ENCODE measurements around the gene ADARB1. TPM values are rescaled to one million over a fixed set of nuclear protein-coding genes. Genes with fewer than 3 reads are reported as not detected.
A peak's percentile ranks its signal among the peaks of the same experiment; 100 is the strongest.

Gene ADARB1
- total and polyA plus RNA-seq, 2 of the 4 experiments (the other 2 are of a cell fraction) = 39.8 to 47.3 TPM

DNA sequence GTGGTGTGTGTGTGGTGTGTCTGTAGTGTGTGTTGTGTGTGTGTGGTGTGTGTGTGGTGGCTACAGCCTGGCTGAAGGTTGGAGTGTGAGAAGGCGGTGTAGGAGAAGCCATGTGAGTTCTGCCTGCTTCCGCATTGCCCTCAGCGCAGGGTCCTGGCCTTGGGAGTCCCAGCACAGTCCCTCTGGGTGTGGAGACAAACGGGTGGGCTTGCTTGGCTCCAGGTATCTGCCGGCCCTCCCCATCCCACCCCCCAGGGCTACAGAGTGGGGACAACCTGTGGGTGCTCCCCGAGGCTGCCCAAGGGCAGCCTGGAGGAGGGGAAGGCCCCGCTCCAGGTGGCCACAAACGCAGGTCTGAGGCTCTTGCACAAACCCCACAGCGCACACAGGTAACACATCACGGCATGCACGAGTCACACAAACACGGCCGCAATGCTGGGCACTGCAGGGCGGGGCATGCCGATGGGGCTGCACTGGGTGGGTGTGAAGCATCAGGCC lies 31.7 kb upstream of the ADARB1 start:
- intact Hi-C loops (cut with micrococcal nuclease) (no loop called here), in situ Hi-C loops (cut with MboI; ENCODE audit: low sequenced_read_pairs) (no loop called here), dilution Hi-C loops (cut with HindIII; ENCODE audit: low sequenced_read_pairs, unreplicated experiment) (no loop called here)
- H4K8ac ChIP-seq (ENCODE audit: low read depth in 2 of 2, low read length in 2 of 2) = peak overlapping the region; percentile 97 to 98
- TF ChIP-seq BHLHE40 (IDR thresholded peaks at IDR 0.05; ENCODE audit: low read depth, low read length) (no peak), CHD1 (IDR thresholded peaks at IDR 0.05; ENCODE audit: low read depth, low read length) (no peak), SMC3 (IDR thresholded peaks at IDR 0.05; ENCODE audit: low read depth, low read length) (no peak), MXI1 (IDR thresholded peaks at IDR 0.05; ENCODE audit: borderline replicate concordance, low read depth, low read length) (no peak), MAZ (IDR thresholded peaks at IDR 0.05; ENCODE audit: borderline replicate concordance, low read depth, low read length) (no peak), MAFK (IDR thresholded peaks at IDR 0.05; ENCODE audit: low read depth, low read length) (no peak), CEBPB (IDR thresholded peaks at IDR 0.05; ENCODE audit: low read depth, low read length) (no peak), RAD21 (IDR thresholded peaks at IDR 0.05; ENCODE audit: low read length) (no peak), RFX5 (IDR thresholded peaks at IDR 0.05; ENCODE audit: low read depth, low read length) (no peak), NFE2L2 (IDR thresholded peaks at IDR 0.05; ENCODE audit: low read depth, low read length) (no peak), RCOR1 (IDR thresholded peaks at IDR 0.05; ENCODE audit: insufficient replicate concordance, low read length) (no peak), FOS (IDR thresholded peaks at IDR 0.05; ENCODE audit: low read depth, low read length) (no peak)
- TF ChIP-seq, protein P1, sequence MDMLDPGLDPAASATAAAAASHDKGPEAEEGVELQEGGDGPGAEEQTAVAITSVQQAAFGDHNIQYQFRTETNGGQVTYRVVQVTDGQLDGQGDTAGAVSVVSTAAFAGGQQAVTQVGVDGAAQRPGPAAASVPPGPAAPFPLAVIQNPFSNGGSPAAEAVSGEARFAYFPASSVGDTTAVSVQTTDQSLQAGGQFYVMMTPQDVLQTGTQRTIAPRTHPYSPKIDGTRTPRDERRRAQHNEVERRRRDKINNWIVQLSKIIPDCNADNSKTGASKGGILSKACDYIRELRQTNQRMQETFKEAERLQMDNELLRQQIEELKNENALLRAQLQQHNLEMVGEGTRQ (IDR thresholded peaks at IDR 0.05; ENCODE audit: low read depth, low read length) = no peak
- TF ChIP-seq, protein P2, sequence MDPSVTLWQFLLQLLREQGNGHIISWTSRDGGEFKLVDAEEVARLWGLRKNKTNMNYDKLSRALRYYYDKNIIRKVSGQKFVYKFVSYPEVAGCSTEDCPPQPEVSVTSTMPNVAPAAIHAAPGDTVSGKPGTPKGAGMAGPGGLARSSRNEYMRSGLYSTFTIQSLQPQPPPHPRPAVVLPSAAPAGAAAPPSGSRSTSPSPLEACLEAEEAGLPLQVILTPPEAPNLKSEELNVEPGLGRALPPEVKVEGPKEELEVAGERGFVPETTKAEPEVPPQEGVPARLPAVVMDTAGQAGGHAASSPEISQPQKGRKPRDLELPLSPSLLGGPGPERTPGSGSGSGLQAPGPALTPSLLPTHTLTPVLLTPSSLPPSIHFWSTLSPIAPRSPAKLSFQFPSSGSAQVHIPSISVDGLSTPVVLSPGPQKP (IDR thresholded peaks at IDR 0.05; ENCODE audit: borderline replicate concordance, low read depth, low read length) = no peak
- TF ChIP-seq, protein P3, sequence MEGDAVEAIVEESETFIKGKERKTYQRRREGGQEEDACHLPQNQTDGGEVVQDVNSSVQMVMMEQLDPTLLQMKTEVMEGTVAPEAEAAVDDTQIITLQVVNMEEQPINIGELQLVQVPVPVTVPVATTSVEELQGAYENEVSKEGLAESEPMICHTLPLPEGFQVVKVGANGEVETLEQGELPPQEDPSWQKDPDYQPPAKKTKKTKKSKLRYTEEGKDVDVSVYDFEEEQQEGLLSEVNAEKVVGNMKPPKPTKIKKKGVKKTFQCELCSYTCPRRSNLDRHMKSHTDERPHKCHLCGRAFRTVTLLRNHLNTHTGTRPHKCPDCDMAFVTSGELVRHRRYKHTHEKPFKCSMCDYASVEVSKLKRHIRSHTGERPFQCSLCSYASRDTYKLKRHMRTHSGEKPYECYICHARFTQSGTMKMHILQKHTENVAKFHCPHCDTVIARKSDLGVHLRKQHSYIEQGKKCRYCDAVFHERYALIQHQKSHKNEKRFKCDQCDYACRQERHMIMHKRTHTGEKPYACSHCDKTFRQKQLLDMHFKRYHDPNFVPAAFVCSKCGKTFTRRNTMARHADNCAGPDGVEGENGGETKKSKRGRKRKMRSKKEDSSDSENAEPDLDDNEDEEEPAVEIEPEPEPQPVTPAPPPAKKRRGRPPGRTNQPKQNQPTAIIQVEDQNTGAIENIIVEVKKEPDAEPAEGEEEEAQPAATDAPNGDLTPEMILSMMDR (conservative IDR thresholded peaks at IDR 0.05; ENCODE audit: low read depth, low read length) = no peak
- H4K91ac ChIP-seq (ENCODE audit: insufficient read depth, low read depth, low read length) = peak overlapping the region; percentile 98
- POLR2A ChIA-PET (ENCODE audit: unreplicated experiment) = no interaction called here
- H3K36me3 ChIP-seq (ENCODE audit: control insufficient read depth, insufficient read depth, low read length) = no peaks in the 10 kb centered on the region
- peak overlapping the region; percentile 65; the same call in 1 of the 2 replicates for H3K23ac ChIP-seq (ENCODE audit: low read depth, low read length)
- H3K4me1 ChIP-seq (ENCODE audit: control insufficient read depth, insufficient read depth, low read length) = peaks cover 26% of the 10 kb centered on the region
- peak overlapping the region; percentile 82 for H2BK5ac ChIP-seq (ENCODE audit: low read depth, low read length, poor library complexity, severe bottlenecking)
- H2AFZ ChIP-seq (replicated peaks; ENCODE audit: low read length, poor library complexity) = peak overlapping the region; percentile 38
- H3K9me1 ChIP-seq (ENCODE audit: insufficient read depth, low read length) = peaks cover 9% of the 10 kb centered on the region
- ATAC-seq (ENCODE audit: low read depth) (no peak), DNase-seq (no peak)
- H3K14ac ChIP-seq (replicated peaks; ENCODE audit: low read depth, low read length) = peak overlapping the region; percentile 91
- H2BK120ac ChIP-seq (ENCODE audit: low read depth, low read length) = peak overlapping the region; percentile 97
- peak overlapping the region; percentile 7 for H2AK9ac ChIP-seq (replicated peaks; ENCODE audit: low read depth, low read length, poor library complexity)
- H2BK20ac ChIP-seq (ENCODE audit: low read depth, low read length) = peak overlapping the region; percentile 98
- H3K56ac ChIP-seq (ENCODE audit: extremely low read depth, insufficient read depth, low read length) = no peak overlapping the region; the same call in 1 of the 2 replicates
- H2AK5ac ChIP-seq (ENCODE audit: low read depth, low read length) = peak overlapping the region; percentile 100
- H3K27ac ChIP-seq (ENCODE audit: insufficient read depth, low read length) = peak overlapping the region; percentile 53
- no peaks in the 10 kb centered on the region; the same call in 1 of the 2 replicates for H4K20me1 ChIP-seq (ENCODE audit: insufficient read depth, low read length)
- H3K4me2 ChIP-seq (ENCODE audit: low read depth, low read length) = no peak overlapping the region
- peak overlapping the region; percentile 27; the same call in 1 of the 2 replicates for H3K9ac ChIP-seq (ENCODE audit: low read depth, low read length)
- WGBS, 2 experiments (ENCODE audit: extremely low coverage in 2 of 2, insufficient read length in 1 of 2) = 85% methylated on average over 5 of the region's 15 CpGs; no CpG with 5 or more reads in 1 of the 2 experiments
- H2BK15ac ChIP-seq (ENCODE audit: low read depth, low read length) = peak overlapping the region; percentile 100
- peak overlapping the region; percentile 97 for H4K5ac ChIP-seq (ENCODE audit: low read depth, low read length)
- no TSS peak for BruUV-seq (replicated peaks)
- H3K4me3 ChIP-seq (ENCODE audit: insufficient read depth, low read depth, low read length) = no peak overlapping the region
- H3K79me1 ChIP-seq (ENCODE audit: low read depth in 1 of 2, low read length in 2 of 2) = peaks cover 7 to 12% of the 10 kb centered on the region in 2 experiments; a peak in 3 of 4 replicates
- no peaks in the 10 kb centered on the region for H3K27me3 ChIP-seq (ENCODE audit: control insufficient read depth, insufficient read depth, low read length)
- CTCF ChIA-PET = no interaction called here
- H3K18ac ChIP-seq (ENCODE audit: low read depth, low read length) = peak overlapping the region; percentile 96
- H3K9me3 ChIP-seq (ENCODE audit: control insufficient read depth, insufficient read depth, low read length) = peaks cover 4% of the 10 kb centered on the region
- H3K4ac ChIP-seq (ENCODE audit: low read depth, low read length) = peak overlapping the region; percentile 100

All from IMR-90 (cell line).